ENCODE data around the gene RNF181.

The RNF181 gene

DNA sequence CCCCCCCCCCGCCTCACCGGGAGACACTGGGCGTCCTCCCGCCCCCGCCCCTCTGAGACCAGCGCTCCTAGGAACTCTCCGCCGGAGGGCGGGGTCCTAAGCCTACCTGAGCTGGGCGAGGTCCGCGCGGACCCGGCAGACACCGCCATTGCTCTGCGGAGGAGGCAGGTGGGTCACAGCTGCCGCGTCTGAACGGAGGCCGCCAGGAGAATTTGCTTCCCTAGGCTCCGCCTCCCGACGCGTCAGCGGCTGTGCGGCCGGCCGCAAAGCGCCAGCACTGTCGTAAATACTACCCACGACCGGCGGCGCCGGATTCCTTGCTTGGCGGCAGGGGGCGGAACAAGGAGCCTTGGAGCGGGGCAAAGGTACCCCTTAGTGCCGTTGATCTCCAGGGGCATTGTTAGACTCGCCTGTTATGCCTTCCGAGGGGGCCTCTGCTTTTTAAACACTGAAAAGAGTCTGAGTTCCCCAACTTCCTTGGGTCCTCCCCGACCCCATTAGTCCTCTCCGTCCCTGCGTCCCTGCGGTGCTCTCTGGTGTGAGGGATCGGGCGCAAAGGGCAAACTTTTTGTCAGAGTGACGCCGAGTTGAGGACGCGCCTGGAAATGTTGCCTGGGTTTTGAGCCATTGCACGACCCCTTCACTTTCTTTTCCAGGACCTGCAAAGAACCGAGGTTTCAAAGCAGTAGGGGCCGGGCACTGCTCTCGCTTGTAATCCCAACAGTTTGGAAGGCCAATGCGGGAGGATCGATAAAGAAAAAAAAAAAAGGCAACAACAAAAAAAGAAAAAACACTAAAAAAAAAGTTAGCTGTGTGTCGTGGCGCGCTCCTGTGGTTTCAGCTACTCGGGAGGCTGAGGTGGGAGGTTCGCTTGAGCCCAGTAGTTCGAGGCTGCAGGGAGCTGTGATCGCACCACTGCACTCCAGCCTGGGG is 34.0 kb upstream of the RNF181 start, which contains the start of gene GGCX:
Gene GGCX, minus strand, starts transcription at position 214 of the 933 bp plus-strand sequence. Its CDS starts 65 bp downstream, at position 149.
- TF ChIP-seq POLR2AphosphoS5 (IDR thresholded peaks at IDR 0.05; ENCODE audit: low read depth, low read length) (peak; percentile 92), SIN3A (IDR thresholded peaks at IDR 0.05; ENCODE audit: borderline replicate concordance, insufficient read depth, low read length) (no peak), TAF1 (IDR thresholded peaks at IDR 0.05; ENCODE audit: borderline replicate concordance, insufficient read depth, low read length) (peak; percentile 80), FOXP2 (optimal IDR thresholded peaks at IDR 0.05; ENCODE audit: borderline replicate concordance, extremely low read depth, extremely low read length, insufficient read depth) (peak; percentile 89)
- TF ChIP-seq, protein P1, sequence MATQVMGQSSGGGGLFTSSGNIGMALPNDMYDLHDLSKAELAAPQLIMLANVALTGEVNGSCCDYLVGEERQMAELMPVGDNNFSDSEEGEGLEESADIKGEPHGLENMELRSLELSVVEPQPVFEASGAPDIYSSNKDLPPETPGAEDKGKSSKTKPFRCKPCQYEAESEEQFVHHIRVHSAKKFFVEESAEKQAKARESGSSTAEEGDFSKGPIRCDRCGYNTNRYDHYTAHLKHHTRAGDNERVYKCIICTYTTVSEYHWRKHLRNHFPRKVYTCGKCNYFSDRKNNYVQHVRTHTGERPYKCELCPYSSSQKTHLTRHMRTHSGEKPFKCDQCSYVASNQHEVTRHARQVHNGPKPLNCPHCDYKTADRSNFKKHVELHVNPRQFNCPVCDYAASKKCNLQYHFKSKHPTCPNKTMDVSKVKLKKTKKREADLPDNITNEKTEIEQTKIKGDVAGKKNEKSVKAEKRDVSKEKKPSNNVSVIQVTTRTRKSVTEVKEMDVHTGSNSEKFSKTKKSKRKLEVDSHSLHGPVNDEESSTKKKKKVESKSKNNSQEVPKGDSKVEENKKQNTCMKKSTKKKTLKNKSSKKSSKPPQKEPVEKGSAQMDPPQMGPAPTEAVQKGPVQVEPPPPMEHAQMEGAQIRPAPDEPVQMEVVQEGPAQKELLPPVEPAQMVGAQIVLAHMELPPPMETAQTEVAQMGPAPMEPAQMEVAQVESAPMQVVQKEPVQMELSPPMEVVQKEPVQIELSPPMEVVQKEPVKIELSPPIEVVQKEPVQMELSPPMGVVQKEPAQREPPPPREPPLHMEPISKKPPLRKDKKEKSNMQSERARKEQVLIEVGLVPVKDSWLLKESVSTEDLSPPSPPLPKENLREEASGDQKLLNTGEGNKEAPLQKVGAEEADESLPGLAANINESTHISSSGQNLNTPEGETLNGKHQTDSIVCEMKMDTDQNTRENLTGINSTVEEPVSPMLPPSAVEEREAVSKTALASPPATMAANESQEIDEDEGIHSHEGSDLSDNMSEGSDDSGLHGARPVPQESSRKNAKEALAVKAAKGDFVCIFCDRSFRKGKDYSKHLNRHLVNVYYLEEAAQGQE (IDR thresholded peaks at IDR 0.05; ENCODE audit: insufficient read depth in 1 of 2, low read depth in 2 of 2, low read length in 2 of 2) = no peak

DNA sequence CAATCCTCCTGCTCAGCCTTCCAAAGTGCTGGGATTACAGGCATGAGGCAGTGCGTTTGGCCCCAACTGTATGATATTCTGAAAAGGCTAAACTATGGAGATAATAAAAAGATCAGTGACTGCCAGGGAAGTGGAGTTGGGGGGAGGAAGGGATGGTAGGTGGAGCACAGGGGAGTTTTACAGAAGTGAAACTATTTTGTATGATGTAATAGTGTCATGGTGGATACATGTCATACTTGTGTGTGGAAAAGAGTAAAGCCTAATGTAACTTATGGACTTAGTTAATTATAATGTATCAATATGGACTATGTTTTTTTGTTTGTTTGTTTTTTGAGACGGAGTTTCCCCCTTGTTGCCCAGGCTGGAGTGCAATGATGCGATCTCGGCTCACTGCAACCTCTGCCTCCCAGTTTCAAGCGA is 31.4 kb upstream of the RNF181 start:
- TF ChIP-seq TAF1 (IDR thresholded peaks at IDR 0.05; ENCODE audit: borderline replicate concordance, insufficient read depth, low read length) (no peak), FOXP2 (optimal IDR thresholded peaks at IDR 0.05; ENCODE audit: borderline replicate concordance, extremely low read depth, extremely low read length, insufficient read depth) (no peak), SIN3A (IDR thresholded peaks at IDR 0.05; ENCODE audit: borderline replicate concordance, insufficient read depth, low read length) (no peak), POLR2AphosphoS5 (IDR thresholded peaks at IDR 0.05; ENCODE audit: low read depth, low read length) (no peak)
- TF ChIP-seq, protein P1 (IDR thresholded peaks at IDR 0.05; ENCODE audit: insufficient read depth in 1 of 2, low read depth in 2 of 2, low read length in 2 of 2) = no peak

DNA sequence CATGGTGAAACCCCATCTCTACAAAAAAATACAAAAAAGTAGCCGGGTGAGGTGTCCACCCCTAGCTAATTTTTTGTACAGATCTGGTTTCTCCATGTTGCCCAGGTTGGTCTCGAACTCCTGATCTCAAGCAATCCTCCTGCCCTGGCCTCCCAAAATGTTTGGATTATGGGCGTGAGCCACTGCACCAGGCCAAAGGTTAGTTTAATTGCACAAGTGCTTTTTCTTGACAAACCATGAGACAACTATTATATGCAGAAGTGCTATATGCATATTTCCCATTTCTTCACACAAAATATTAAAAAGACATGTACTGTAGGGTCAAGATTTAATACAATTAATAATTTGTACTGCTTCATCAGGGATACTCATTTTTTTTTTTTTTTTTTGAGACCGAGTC is 29.3 kb upstream of the RNF181 start:
- TF ChIP-seq, protein P1 (IDR thresholded peaks at IDR 0.05; ENCODE audit: insufficient read depth in 1 of 2, low read depth in 2 of 2, low read length in 2 of 2) = no peak
- TF ChIP-seq SIN3A (IDR thresholded peaks at IDR 0.05; ENCODE audit: borderline replicate concordance, insufficient read depth, low read length) (no peak), FOXP2 (optimal IDR thresholded peaks at IDR 0.05; ENCODE audit: borderline replicate concordance, extremely low read depth, extremely low read length, insufficient read depth) (no peak), POLR2AphosphoS5 (IDR thresholded peaks at IDR 0.05; ENCODE audit: low read depth, low read length) (no peak), TAF1 (IDR thresholded peaks at IDR 0.05; ENCODE audit: borderline replicate concordance, insufficient read depth, low read length) (no peak)

DNA sequence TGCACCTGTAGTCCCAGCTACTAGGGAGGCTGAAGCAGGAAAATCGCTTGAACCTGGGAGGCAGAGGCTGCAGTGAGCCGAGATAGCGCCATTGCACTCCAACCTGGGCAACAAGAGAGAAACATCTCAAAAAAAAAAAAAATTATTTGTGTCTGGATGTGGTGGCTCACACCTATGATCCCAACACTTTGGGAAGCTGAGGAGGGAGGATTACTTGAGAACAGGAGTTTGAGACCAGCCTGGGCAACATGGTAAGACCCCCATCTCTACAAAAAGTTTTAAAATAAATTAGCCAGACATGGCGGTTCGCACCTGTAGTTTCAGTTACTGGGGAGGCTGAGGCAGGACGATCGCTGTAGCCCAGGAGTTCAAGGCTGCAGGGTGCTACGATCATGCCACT is 19.8 kb upstream of the RNF181 start:
- TF ChIP-seq, protein P1 (IDR thresholded peaks at IDR 0.05; ENCODE audit: insufficient read depth in 1 of 2, low read depth in 2 of 2, low read length in 2 of 2) = no peak
- TF ChIP-seq SIN3A (IDR thresholded peaks at IDR 0.05; ENCODE audit: borderline replicate concordance, insufficient read depth, low read length) (no peak), POLR2AphosphoS5 (IDR thresholded peaks at IDR 0.05; ENCODE audit: low read depth, low read length) (no peak), FOXP2 (optimal IDR thresholded peaks at IDR 0.05; ENCODE audit: borderline replicate concordance, extremely low read depth, extremely low read length, insufficient read depth) (no peak), TAF1 (IDR thresholded peaks at IDR 0.05; ENCODE audit: borderline replicate concordance, insufficient read depth, low read length) (no peak)

Data from PFSK-1 (cell line).